Ureter (tissue), 1 donor: ENCODE data around the gene PRAMEF4. TPM values are rescaled to one million over a fixed set of nuclear protein-coding genes. Genes with fewer than 3 reads are reported as not detected.
"Not testable (repeated sequence)": the region's sequence is repeated elsewhere in the genome, so short reads cannot be mapped to it uniquely, and the experiment has no call there.

Experiments
- DNase-seq: peaks from one replicate; pipeline ENCODE4 v3.0.0-alpha.2; 2020; ENCODE audit warnings: low spot score
- total RNA-seq: library from RNA; stranded (reverse); gene quantifications from one replicate; pipeline ENCODE4 v1.2.4, GENCODE V29; 2023
- donor health status: DM: yes; HTN: yes; CAD: no.

Gene PRAMEF4
- total RNA-seq = not detected

DNA sequence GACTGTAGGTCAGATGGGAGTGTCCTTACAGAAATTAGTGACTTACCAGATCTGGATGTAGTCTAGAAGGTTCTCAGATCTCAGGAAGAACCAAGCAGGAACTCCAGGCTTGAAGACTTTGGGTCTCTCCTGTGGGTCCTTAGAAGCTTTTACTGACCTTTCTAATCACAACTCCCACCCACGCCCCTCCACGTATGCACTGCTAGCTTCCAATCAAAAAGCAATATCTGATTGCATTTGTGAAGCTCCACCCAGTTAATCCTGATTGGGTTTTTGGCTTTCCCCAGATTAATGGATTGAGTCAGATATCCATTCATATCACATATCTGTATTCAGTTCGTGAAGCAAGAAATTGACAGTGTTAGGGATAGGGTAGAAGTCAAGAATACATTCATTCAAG, at the start of gene PRAMEF4:
Gene PRAMEF4, minus strand, starts transcription at position 101 of the 400 bp plus-strand sequence. CDS start 2,807 bp downstream, outside the sequence.
- not testable (repeated sequence) for DNase-seq

DNA sequence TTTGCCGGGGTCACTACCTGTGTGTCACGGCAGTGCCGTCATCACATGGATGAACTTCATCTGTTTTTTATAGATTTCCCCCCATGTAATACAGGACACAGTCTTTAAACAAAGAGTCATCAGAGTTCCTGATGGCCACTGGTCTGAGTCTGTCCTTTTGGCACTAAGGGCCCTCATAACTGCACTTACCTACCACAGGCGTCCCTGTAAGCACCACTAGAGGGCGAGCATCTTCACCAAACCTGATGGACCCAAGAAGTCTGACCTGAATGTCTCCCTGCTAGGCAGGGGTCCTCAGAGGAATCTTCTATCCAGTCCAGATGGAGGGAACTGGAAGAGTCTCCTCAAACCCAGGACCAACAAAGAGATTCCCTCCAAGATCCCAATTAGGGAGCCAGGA, 38.4 kb upstream of the PRAMEF4 start:
- not testable (repeated sequence) for DNase-seq

DNA sequence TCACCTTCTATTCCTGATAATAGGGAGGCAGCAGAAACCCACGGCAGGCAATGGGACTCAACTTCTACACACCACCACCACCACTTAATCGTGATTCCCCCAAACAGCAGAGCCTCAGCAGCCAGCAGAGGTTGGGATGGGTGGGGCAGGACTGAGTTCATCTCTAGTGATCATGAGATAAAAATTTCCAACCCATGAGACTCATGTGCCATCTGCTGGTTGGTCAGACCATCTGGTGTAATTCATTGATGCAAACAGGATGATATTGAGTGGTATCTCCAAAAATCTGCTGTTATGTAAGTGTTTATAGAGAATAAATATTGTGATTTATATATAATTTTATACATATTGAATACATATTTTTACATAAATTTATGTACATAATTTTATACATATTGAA, 35.7 kb upstream of the PRAMEF4 start:
- DNase-seq = not testable (repeated sequence)

DNA sequence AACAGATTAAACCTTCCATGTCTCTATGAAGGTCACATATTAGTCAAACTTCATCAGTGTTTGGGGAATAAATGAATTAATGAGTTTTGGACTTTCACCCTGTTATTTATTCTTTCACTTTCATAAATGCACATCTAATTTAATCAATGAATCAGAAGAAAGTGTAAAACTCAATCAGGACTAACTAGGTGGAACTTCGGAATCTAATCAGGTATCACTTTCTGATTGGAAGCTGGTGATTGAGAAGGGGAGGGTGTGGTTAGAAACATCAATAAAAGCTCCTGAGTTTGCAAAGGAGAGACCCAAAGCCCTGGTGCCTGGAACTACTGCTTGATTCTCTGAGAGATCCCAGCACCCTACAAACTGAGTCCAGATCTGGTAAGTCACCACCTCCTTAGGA, 30.3 kb upstream of the PRAMEF4 start, which contains the start of gene PRAMEF7:
Gene PRAMEF7, plus strand, starts transcription at position 301 of the 400 bp plus-strand sequence. CDS start 1,083 bp downstream, outside the sequence.
- not testable (repeated sequence) for DNase-seq

DNA sequence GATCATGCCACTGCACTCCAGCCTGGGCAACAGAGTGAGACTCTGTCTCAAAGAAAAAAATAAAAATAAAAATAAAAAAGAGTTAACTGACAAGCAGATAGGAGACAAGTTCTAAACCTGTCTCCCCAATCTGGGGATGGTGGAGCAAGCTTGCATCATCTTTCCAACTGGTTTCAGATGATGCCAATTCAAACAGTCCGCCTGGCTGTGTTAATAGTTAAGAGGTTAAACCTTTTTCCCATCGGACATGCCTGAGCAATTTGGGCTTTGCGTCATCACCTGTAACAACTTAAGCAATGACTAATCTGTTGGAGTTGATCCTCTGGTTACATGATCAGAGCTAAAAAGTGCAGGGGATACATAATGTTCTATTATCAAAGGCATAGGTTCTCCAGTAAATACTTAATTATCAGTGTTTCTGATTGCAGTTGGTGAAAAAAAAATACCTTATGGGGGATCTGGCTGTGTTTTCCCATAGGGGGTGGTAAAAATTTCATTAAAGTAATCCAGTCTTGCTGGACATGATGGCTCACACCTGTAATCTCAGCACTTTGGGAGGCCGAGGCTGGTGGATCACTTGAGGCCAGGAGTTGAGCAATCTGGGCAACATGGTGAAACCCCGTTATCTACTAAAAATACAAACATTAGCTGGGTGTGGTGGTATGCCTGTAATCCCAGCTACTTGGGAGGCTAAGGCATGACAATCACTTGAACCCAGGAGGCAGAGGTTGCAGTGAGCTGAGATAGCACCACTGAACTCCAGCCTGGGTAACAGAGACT, 18.0 kb upstream of the PRAMEF4 start:
- not testable (repeated sequence) for DNase-seq

DNA sequence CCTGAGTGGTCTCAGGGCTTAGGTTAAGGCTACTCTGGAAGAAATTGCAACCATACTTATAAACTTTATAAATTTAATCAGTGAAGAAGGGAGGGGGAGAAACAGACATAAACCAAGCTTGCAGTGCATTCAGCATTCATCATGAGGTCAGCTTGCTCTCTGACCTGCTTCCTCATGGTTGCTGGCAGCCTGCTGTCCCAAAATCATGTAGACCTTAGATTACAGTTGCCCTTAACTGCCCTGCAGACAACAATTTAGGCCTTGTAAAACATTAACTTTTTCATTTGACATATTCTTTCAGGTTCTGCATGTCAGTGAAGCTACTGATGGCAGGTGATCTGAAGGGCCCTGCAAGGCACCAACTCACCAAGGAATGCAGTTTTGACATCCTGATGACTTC, 13.2 kb upstream of the PRAMEF4 start:
- DNase-seq = not testable (repeated sequence)

DNA sequence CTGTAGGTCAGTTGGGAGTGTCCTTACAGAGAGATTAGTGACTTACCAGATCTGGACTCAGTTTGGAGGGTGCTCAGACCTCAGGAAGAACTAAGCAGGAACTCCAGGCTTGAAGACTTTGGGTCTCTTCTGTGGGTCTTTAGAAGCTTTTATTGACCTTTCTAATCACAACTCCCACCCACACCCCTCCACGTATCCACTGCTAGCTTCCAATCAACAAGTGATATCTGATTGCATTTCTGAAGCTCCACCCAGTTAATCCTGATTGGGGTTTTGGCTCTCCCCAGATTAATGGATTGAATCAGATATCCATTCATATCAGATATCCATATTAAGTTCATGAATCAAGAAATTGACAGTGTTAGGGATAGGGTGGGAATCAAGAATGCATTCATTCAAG, 12.2 kb upstream of the PRAMEF4 start, which contains the start of gene PRAMEF10:
Gene PRAMEF10, minus strand, starts transcription at position 101 of the 400 bp plus-strand sequence. CDS start 2,423 bp downstream, outside the sequence.
- DNase-seq = not testable (repeated sequence)

DNA sequence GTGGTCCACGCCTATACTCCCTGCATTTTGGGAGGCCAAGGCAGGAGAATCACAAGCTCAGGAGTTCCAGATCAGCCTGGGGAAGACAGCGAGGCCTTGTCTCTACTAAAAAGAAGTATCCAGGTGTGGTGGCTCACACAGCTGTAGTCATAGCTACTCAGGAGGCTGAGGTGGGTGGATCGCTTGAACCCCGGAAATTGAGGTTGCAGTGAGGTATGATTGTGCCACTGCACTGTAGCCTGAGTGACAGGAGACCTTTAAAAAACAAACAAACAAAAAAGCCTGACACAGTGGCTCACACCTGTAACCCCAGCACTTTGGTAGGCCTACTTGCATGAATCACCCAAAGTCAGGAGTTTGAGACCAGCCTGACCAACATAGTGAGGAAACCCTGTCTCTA, 7.5 kb downstream of the PRAMEF4 start:
- not testable (repeated sequence) for DNase-seq

DNA sequence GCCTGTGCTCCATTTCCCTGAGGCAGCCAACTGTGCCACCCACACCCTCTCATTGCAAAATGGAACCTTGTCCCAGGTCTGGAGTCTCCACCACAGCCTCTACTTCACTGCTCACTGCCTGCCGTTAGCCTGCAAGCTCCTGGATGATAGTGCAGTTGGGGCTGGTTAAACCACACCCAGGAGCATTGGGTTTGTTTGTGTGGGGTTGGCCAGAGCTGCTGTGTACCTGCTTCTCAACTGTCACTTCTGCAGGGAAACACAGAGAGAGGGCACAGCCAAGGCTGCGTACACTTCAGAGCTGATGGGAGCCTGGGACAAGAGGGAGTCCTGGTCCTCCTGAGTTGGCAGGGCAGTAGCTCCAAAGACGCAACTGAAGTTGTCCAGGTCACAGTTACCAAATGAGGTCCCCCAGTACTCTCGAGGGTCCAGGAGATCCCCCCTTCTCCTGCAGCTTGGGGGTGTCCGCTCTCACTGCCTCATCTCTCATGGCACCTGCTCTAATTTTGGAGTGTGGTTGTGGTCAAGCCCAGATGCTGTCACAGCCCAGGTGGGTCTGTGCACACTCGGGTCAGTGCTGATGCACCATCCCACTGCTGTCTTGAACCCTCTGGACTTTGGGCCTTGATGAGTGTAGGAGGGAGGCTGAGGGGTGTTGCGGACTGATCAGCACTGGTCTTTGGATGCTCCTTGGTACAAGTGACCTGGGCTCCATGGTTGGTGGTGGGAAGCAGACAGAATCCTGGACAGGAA, 22.7 kb downstream of the PRAMEF4 start:
- DNase-seq = not testable (repeated sequence)

DNA sequence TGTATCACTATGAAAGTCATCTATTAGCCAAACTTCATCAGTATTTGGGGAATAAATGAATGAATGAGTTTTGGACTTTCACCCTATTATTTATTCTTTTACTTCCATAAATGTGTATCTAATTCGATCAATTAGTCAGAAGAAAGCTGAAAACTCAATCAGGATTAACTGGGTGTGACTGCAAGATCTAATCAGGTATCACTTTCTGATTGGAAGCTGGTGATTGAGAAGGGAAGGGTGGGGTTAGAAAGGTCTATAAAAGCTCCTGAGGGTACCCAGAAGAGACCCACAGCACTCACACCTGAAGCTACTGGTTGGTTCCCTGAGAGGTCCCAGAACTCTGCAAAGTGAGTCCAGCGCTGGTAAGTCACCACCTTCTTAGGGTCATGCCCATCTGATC, 29.2 kb downstream of the PRAMEF4 start, which contains the start of gene PRAMEF2:
Gene PRAMEF2, plus strand, starts transcription at position 301 of the 400 bp plus-strand sequence. CDS start 1,924 bp downstream, outside the sequence.
- not testable (repeated sequence) for DNase-seq

DNA sequence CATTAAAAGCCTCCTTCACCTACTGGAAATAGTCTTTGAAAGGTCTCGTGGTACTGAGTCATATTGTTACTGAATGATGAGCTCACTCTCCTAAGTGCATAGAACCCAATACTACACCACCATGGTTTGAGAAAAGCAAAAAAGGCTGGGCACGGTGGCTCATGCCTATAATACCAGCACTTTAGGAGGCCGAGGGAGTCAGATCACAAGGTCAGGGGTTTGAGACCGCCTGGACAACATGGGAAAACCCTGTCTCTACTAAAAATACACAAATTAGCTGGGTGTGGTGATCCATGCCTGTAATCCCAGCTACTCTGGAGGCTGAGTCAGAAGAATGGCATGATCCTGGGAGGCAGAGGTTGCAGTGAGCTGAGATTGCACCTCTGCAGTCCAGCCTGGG, 34.2 kb downstream of the PRAMEF4 start:
- no peak for DNase-seq

DNA sequence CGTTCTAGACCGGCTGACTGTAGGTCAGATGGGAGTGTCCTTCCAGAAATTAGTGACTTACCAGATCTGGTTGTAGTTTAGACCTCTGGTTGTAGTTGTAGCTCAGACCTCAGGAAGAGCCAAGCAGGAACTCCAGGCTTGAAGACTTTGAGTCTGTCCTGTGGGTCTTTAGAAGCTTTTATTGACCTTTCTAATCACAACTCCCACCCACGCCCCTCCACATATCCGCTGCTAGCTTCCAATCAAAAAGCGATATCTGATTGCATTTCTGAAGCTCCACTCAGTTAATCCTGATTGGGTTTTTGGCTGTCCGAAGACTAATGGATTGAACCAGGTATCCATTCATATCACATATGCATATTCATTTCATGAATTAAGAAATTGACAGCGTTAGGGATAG, 37.4 kb downstream of the PRAMEF4 start, which contains the start of gene HNRNPCL1:
Gene HNRNPCL1, minus strand, starts transcription at position 101 of the 400 bp plus-strand sequence. CDS start 431 bp downstream, outside the sequence.
- not testable (repeated sequence) for DNase-seq

DNA sequence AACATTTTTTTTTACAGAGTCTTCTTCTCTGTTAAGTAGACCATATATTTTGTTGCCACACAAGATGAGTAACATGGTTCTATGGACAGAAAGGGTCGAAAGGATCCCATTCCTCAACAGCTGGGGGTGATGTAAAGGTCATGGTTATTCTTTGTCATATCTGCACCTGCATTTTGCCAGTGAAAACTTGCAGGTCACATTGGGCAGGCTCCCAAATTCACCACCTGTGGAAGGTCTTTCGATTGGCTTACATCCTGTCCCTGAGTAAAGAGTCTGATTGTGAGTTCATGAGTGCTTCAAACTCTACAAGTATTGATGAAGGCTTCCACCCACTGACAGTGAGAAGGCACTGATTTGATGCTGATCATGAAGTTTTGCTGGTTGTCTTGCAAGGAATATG, 52.8 kb downstream of the PRAMEF4 start:
- DNase-seq = not testable (repeated sequence)

DNA sequence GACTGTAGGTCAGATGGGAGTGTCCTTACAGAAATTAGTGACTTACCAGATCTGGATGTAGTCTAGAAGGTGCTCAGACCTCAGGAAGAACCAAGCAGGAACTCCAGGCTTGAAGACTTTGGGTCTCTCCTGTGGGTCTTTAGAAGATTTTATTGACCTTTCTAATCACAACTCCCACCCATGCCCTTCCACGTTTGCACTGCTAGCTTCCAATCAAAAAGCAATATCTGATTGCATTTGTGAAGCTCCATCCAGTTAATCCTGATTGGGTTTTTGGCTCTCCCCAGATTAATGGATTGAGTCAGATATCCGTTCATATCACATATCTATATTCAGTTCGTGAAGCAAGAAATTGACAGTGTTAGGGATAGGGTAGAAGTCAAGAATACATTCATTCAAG, 54.7 kb downstream of the PRAMEF4 start, which contains the start of gene PRAMEF11:
Gene PRAMEF11, minus strand, starts transcription at position 101 of the 400 bp plus-strand sequence. CDS start 2,621 bp downstream, outside the sequence.
- not testable (repeated sequence) for DNase-seq

Other genes with a start within 250 kb of the PRAMEF4 start
- not detected for gene AADACL4, start 242.1 kb downstream of the PRAMEF4 start, total RNA-seq
- gene AADACL3, start 170.1 kb downstream of the PRAMEF4 start, total RNA-seq = not detected
- not detected for gene CFAP107, start 140.0 kb downstream of the PRAMEF4 start, total RNA-seq
- not detected for gene PRAMEF12, start 112.5 kb downstream of the PRAMEF4 start, total RNA-seq
- gene PRAMEF1, start 94.8 kb downstream of the PRAMEF4 start, total RNA-seq = not detected
- gene PRAMEF11, start 54.8 kb downstream of the PRAMEF4 start, total RNA-seq = not detected
- not detected for gene HNRNPCL1, start 37.5 kb downstream of the PRAMEF4 start, total RNA-seq
- not detected for gene PRAMEF2, start 29.1 kb downstream of the PRAMEF4 start, total RNA-seq
- not detected for gene PRAMEF10, start 12.1 kb upstream of the PRAMEF4 start, total RNA-seq
- not detected for gene PRAMEF7, start 30.4 kb upstream of the PRAMEF4 start, total RNA-seq
- gene PRAMEF6, start 61.4 kb upstream of the PRAMEF4 start, total RNA-seq = not detected
- not detected for gene PRAMEF27, start 170.4 kb upstream of the PRAMEF4 start, total RNA-seq
- not detected for gene HNRNPCL3, start 174.6 kb upstream of the PRAMEF4 start, total RNA-seq
- not detected for gene PRAMEF25, start 184.6 kb upstream of the PRAMEF4 start, total RNA-seq
- not detected for gene HNRNPCL2, start 230.7 kb upstream of the PRAMEF4 start, total RNA-seq